ENCODE measurements around the gene SMC1B.
"Not testable (repeated sequence)": the region's sequence is repeated elsewhere in the genome, so short reads cannot be mapped to it uniquely, and the experiment has no call there.

Gene SMC1B, protein sequence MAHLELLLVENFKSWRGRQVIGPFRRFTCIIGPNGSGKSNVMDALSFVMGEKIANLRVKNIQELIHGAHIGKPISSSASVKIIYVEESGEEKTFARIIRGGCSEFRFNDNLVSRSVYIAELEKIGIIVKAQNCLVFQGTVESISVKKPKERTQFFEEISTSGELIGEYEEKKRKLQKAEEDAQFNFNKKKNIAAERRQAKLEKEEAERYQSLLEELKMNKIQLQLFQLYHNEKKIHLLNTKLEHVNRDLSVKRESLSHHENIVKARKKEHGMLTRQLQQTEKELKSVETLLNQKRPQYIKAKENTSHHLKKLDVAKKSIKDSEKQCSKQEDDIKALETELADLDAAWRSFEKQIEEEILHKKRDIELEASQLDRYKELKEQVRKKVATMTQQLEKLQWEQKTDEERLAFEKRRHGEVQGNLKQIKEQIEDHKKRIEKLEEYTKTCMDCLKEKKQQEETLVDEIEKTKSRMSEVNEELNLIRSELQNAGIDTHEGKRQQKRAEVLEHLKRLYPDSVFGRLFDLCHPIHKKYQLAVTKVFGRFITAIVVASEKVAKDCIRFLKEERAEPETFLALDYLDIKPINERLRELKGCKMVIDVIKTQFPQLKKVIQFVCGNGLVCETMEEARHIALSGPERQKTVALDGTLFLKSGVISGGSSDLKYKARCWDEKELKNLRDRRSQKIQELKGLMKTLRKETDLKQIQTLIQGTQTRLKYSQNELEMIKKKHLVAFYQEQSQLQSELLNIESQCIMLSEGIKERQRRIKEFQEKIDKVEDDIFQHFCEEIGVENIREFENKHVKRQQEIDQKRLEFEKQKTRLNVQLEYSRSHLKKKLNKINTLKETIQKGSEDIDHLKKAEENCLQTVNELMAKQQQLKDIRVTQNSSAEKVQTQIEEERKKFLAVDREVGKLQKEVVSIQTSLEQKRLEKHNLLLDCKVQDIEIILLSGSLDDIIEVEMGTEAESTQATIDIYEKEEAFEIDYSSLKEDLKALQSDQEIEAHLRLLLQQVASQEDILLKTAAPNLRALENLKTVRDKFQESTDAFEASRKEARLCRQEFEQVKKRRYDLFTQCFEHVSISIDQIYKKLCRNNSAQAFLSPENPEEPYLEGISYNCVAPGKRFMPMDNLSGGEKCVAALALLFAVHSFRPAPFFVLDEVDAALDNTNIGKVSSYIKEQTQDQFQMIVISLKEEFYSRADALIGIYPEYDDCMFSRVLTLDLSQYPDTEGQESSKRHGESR

DNA sequence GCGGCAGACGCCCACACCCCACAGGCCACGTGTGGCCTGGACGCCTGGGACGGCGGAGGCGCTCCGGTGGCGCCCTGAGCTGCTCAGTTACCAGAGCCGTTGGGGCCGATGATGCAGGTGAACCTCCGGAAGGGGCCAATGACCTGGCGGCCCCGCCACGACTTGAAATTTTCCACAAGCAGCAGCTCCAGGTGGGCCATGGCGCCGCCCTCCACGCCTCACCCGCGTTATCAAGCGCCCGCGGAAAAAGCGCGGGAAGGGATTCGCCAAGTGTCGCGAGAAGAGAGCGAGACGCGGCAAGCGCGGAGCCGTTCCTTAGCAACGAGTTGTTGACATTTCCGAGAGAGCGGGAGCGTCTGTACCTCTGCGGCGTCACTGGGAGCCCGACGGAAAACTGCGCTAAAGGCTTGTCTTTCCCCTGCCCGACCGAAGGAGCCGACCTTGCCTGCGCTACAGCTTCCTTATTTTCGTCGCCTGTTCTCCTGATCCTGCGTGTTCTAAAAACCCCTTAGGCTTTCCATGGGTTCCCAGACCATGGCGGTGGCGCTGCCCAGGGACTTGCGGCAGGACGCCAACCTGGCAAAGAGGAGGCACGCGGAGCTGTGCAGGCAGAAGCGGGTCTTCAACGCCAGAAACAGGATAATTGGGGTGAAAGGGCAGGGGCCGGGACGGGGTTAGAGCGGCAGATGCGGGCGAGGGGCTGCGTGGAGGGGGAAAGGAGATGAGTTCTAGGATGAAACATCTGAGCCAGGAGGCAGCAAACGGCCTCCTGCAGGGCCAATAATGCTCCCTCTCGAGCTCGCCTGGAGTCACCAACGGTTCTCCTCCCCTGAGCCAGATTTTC, at the start of gene SMC1B, which contains the start of gene RIBC2:
Gene SMC1B (minus strand): TSS at position 232 of the 844 bp plus-strand sequence. CDS start 32 bp downstream, at position 200.
Gene RIBC2 (plus strand): TSS at position 326 of the 844 bp plus-strand sequence. CDS start 194 bp downstream, at position 520.
- DNase-seq (ENCODE audit: low read depth in 2 of 2): peak; percentile 66 to 68

DNA sequence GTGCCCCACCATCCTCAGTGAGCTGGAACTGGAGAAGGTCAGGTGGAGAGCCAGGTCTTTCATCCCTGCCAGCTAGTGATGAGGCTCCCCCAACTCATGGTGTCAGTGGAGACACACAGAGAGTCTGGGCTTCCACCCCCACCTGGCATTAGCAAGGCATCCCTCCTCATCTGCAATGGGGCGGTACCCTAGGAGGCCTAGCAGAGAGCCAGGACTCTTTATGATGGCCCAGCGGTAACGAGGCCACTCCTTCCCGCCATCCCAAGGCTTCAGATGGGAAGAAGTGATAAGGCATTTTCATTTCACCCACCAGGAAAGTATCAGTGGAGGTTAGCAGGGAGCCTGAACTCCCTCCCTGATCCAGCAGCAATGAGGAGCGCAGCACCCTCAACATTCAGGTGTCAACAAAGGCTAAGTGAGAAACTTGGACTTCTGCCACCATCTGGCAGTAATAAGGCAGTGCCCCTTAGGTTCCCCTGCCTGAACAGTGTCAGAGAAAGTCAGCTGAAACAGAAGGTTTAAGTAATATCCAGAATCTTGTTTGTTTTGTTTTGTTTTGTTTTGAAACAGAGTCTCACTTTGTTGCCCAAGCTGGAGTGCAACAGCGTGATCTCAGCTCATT, 48.7 kb upstream of the SMC1B start:
- no peak for DNase-seq (ENCODE audit: low read depth in 2 of 2)

DNA sequence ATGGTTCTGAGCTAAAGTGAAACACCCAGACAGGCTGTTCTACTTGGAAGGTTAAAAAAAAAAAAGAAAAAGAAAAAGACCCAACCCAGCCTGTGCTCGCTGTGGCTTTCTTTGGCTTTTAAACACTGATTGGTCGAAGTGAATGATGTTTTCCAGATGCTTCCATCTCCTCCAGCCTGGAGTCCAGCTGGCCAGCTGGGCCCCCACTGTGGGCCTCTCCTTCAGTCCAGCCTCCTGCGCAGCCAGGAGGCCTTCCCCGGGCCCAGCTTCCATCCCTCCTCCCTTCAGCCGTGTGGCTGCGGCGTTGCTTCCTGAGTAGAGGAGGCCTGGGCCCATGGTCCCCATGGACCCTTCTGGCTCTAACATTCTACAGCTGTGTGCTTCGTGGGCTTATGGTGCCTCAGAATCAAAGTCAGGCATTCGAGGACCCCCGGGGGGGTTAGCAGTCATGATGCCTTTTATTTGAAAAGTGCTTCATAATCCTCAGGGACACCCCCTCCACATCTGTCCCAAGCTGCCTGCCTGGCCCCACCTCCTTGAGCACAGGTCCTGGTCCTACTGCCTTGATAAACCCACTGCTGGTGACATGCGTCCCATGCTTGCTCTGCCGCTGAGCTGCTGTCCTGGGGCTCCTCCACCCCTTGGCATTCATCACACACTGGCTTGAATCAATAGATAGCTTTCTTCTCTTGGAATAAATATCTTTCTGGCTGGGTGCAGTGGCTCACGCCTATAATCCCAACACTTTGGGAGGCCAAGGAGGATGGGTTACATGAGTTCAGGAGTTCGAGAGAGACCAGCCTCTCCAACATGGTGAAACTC, 47.1 kb upstream of the SMC1B start:
- peak; percentile 80 to 82 for DNase-seq (ENCODE audit: low read depth in 2 of 2)

DNA sequence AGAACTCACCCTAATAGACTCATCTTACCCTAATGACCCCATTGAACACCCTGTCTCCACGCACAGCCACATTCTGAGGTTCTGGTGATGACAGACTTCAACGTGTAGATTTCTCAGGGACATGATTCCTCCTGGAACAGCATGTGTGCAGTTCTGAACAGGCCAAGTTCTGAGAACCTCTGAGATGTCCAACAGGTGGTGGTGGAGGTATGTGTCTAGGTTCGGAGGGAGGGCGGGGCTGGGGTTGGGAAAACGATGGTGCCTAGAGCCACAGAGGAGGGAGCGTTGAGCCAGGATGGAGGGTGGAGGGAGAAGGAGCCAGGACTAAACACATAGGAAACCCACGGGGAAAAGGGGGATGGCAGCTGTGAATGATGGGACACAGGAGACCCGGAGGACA, 45.8 kb upstream of the SMC1B start:
- DNase-seq (ENCODE audit: low read depth in 2 of 2): no peak

DNA sequence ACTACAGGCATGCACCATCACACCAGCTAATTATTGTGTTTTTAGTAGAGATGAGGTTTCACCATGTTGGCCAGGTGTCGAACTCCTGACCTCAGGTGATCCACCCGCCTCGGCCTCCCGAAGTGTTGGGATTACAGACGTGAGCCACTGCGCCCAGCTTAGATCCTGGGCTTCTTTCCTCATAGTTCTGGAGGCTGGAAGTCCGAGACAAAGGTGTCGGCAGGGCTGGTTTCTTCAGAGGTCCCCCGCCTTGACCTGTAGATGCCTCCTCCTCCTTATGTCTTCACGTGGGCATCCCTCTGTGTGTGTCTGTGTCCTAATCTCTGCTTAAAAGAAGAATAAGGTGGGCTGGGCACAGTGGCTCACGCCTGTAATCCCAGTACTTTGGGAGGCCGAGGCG, 45.1 kb upstream of the SMC1B start:
- DNase-seq (ENCODE audit: low read depth in 2 of 2): no peak

DNA sequence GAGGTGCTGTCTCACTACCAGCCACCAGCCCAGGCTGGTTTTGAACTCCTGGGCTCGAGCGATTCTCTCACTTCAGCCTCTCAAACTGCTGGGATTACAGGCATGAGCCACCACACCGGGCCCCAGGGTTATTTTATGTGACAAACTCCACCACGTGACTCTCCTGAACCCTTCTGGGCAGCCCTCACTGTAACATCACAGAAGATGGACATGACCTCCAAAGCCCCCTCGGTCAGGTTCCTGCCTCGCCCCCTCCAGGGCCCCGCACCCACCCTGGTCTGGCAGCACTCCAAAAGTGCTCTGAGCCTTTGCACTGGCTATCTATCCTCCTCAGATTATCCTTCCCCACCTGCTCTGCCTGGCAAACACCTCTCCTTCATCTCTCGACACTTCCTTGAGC, 43.4 kb upstream of the SMC1B start:
- no peak for DNase-seq (ENCODE audit: low read depth in 2 of 2)

DNA sequence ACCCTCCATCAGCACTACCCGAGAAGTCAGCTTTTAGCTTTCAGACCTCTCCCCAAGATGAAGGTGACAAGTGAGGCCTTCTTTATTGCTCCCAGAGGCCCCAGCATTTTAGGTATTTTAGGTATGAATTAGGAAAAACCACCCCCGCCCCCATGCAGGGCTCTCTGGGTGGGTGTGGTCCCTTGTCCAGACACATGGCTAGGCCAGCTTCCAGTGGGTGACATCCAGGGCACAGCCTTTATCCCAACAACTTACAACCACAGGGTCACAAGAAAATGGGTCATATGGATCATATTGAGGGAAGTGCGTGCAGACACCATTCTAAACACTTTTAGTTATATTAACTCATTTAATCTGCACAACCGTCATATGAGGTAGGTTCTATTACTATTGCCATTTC, 42.2 kb upstream of the SMC1B start:
- no peak for DNase-seq (ENCODE audit: low read depth in 2 of 2)

DNA sequence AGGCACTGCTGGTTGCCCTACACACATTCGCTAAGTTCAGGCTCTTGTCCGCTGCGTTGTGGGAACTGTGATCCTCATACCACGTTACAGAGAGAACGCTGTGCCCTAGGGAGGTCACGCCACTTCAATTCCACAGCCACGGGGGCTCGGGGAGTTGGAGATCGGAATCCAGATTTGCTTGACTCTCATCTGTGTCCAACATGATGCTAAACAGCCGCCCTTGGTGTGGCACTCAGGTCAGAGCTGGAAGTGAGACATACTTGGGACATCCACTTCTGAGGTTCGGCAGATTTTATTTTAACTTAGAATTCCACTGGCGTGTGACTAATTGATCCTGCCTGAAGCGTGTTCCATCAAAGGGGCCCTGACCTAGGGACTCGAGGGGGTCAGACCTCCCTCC, 41.8 kb upstream of the SMC1B start:
- DNase-seq (ENCODE audit: low read depth in 2 of 2): no peak

DNA sequence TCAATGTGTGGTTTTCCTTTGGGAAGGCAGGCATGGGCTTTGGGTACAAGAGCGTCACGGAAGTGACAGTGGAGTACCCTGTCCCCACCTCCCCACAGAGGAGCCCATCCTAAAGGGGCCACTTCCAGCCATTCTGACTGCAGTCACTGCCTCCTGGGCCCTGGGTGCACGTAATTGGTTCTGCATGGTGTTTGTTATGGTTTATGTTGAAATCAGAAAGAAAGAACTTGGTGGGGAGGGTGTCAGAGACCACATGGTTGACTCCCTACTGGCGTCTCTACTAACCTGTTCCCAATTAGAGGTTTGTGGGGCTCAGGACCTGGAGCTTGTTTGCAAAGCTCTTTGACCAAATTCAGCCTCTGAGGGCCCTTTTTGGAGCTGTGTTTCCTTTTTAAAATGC, 40.9 kb upstream of the SMC1B start:
- DNase-seq (ENCODE audit: low read depth in 2 of 2): peak; percentile 87

DNA sequence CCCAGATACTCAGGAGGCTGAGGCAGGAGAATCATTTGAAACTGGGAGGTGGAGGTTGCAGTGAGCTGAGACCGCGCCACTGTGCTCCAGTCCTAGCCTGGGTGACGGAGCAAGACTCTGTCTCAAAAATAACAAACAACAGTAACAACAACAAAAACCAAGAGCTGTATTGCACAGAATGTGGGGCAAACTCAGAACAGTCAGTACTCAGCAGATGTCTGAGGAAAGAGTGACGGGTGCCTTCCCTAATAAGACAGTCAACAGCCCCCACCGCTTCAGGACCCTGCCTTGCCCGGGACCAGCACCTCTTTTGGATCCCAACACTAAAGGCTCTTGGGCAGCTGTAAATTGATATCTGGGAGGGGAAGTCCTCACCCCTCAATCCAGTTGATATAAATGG, 40.4 kb upstream of the SMC1B start:
- DNase-seq (ENCODE audit: low read depth in 2 of 2): no peak

DNA sequence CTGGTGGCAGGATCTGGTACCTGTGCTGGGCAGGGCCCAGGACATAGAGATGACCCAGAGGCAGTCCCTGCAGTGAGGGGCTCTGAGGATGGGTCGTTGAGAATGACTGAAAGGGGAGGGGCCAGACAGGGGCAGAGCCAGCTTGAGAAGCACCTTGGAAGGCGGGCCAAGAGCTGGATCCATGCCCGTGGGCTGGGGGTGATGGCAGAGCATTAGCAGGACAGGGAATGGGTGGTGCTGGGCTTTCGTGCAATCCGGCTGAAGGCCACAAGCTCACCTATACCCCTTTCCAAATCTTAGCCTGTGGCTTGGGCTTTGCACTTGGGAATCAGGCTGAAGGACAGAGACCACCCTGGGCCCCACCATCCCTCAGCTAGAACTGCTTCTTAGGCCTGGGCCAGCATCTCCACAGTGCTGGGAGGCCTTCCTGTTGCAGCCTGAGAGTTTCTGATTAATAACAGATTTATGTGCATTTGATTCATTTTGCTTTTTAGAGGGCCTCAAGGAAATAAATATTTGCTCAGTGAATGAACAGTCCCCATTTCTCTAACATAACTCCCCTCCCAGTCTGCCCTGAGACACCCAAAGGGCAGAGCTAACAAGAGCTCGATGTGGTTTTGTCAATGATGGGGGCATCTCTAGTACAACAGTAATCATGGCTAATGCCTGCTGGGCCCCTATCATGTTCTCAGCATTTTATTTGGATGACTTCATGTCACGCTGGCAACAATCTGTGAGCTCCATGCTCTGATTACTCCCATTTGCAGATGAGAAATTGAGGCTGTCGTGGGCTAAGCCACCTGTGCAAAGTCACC, 39.4 kb upstream of the SMC1B start:
- DNase-seq (ENCODE audit: low read depth in 2 of 2): peak; percentile 84 to 86

DNA sequence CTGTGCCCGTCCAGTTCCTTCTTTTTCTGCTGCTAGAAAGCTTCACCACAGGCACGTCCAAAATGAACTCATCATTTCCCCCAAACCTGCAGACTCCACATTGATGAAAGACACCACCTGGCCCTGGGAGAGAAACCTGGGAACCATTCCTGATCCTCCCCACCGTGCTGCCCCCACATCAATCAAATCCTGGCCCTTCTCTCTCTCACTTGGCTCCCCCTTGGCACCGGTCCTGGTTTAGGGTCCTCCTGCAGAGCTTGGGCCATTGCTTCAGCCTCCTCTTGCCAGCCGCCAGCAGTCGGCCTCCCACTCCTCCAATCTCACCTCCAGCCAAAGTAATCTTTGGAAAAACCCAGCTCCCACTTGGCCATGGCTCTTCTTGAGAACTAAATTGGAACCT, 38.6 kb upstream of the SMC1B start:
- DNase-seq (ENCODE audit: low read depth in 2 of 2): no peak

DNA sequence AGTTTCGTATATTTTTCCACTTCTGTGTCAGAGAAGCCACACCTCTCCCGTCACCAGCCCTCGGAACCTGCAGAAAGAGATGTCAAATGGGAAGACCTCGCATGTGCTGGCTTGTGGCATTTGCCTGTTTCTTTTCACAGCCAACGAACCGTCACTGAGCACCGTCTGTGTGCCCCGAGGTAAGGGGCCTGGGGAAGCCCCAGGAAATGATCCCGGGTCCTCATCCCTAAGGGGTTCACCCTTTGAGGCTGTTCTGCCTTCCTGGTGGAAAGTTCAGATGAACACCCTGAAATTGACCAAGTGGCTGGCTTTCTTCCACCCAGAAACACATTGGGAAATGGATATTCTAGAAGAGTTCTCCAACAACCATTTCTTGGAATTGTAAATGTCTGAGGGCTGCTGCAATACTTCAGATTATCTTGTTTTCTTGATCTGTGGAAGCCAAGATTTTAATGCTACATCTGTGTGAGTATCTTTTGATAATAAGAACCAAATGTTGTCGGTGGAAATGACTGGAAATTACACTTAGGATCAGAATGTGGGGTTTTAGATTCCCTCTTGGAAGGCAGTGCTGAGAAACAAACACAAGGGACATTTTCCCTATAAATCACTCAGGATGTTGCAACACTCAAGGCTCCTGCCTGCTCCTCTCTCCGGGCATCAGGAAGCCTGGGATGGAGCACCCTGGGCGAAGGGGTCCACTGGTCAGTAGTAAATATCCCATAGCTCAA, 37.7 kb upstream of the SMC1B start:
- peak; percentile 98 for DNase-seq (ENCODE audit: low read depth in 2 of 2)

DNA sequence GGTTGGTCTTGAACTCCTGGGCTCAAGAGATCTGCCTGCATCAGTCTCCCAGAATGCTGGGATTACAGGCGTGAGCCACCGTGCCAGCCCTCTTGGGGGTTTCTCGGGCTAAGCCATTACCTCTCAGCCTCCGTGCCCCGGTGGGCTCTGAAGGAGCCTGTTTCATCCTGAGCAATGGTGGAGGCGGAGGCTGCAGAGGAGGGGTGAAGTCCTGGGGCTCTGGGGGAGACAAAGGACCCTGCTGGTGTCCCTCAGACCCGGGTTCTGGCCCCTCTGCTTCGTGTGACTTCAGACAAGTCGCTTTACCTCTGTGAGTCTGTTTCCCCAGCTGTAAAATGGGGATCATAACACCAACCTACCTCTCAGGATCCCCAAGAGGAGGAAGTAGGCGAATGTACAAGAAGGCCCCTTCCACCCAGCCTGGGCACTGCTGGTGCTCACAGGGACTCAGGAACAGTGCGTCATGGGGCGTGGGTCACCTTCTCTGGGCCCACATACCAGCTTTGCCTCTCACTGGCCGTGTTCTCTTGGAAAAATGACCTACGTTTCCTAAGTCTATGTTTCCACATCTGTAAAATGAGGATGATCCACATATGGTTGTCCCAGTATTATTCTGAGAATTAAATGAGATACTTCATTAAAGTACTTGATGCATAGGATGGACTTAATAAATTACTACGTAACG, 36.8 kb upstream of the SMC1B start:
- no peak for DNase-seq (ENCODE audit: low read depth in 2 of 2)

DNA sequence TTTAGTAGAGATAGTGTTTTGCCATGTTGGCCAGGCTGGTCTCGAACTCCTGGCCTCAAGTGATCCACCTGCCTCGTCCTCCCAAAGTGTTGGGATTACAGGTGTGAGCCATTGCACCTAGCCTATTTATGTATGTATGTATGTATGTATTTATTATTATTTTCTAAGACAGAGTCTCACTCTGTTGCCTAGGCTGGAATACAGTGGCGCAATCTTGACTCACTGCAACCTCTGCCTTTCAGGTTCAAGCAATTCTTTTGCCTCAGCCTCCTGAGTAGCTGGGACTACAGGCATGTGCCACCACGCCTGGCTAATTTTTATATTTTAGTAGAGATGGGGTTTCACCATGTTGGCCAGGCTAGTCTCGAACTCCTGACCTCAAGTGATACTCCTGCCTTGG, 36.0 kb upstream of the SMC1B start:
- DNase-seq (ENCODE audit: low read depth in 2 of 2): not testable (repeated sequence)

DNA sequence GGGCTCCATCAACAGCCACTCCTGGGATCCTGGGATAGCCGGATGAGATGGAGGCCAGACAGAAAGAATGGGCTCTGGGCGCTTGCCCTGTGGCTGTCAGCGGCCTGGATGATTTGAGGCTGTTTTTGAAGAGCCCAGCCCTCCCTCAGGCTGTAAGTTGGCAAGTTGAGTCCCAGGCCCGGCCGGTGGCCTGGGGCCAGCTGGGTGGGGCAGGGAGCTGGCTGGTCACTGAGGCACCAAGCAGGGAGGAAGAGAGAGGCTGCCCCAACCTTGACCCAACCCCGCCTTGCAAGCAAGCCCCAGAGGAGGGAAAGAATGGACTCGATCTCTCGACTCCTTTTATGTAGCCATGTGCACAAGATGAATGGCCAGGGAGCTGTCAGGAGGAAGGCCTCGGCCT, 35.0 kb upstream of the SMC1B start:
- peak in 1 of 2 experiments; percentile 32 for DNase-seq (ENCODE audit: low read depth in 2 of 2)

DNA sequence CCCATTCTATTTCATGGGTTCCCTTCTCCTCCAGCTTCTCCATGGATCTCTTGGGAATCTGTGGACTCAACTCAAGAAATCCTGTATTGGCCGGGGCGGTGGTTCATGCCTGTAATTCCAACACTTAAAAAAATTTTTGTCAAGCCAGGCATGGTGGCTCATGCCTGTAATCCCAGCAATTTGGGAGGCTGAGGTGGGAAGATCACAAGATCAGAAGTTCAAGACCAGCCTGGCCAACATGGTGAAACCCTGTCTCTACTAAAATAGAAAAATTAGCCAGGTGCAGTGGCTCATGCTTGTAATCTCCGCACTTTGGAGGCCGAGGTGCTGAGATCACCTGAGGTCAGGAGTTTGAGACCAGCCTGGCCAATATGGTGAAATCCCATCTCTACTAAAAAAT, 34.2 kb upstream of the SMC1B start:
- DNase-seq (ENCODE audit: low read depth in 2 of 2): not testable (repeated sequence)

DNA sequence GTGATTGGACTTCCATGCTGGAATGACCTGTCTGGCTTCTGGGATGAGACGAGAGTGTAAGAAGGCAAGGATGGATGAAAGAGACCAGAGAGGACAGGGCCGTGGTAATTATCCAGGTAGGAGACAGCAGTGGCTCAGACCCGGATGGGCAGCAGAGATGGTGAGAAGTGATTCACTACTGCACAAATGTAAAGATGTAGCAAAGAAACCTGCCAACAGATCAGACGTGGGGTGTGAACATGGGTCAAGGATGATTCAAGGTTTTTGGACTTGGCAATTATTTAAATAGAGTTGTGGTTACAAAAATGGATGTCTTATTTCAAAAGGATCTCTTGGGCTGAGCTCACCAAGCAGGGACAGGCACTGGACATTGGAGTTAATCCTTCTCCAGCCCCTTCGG, 32.8 kb upstream of the SMC1B start:
- DNase-seq (ENCODE audit: low read depth in 2 of 2): no peak

All from fibroblast of skin of left quadriceps (primary cell).